WI38 (cell line): Measurements from ENCODE around the gene KLHDC8B.
A peak's percentile ranks its signal among the peaks of the same experiment; 100 is the strongest.

Experiments
- H3K4me3 ChIP-seq: 2 replicates; pipeline ENCODE4 v1.5.1; 2011; ENCODE audit warnings: low read depth, mild to moderate bottlenecking, control low read depth, low read length
- TF ChIP-seq, protein P1 (sequence below): IDR thresholded peaks from 2 replicates; pipeline ENCODE4 v1.5.1; 2012; ENCODE audit warnings: low read depth, mild to moderate bottlenecking, control low read depth, low read length

The KLHDC8B gene

DNA sequence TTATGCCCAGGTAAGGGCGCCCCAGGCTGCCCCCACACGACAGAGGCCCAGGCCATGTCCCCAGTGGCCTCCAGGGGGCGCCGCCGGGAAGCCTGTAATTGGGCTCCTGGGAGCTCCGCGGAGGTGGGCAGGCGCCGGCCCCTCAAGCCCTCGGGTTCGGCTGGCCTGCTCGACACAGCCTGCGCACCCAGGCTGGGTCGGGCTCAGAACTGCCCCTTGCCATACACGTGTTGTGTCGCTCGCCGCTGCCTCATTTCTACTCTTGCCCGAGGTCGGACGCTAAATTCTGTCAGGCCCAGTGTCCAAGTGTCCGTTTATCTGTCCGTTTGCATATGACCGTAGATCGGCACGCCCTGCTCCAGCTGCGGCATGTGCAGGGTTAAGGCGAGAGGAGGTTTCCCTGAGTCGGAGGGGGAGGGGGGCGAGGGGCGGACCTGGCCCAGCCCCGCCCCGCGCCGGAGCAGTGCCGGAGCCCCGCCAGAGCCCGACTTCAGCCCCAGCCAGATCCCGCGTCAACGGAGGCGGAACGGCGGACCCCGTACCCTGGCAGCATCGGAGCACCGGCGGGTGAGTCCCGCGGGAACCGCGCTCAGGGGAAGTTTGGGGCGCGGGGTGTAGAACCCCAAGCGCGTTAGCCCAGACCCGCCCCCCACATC is at the start of gene KLHDC8B:
KLHDC8B (plus strand) TSS at position 480 of the 656 bp plus-strand sequence. CDS start 1,172 bp downstream, outside the sequence.
- TF ChIP-seq, protein P1, sequence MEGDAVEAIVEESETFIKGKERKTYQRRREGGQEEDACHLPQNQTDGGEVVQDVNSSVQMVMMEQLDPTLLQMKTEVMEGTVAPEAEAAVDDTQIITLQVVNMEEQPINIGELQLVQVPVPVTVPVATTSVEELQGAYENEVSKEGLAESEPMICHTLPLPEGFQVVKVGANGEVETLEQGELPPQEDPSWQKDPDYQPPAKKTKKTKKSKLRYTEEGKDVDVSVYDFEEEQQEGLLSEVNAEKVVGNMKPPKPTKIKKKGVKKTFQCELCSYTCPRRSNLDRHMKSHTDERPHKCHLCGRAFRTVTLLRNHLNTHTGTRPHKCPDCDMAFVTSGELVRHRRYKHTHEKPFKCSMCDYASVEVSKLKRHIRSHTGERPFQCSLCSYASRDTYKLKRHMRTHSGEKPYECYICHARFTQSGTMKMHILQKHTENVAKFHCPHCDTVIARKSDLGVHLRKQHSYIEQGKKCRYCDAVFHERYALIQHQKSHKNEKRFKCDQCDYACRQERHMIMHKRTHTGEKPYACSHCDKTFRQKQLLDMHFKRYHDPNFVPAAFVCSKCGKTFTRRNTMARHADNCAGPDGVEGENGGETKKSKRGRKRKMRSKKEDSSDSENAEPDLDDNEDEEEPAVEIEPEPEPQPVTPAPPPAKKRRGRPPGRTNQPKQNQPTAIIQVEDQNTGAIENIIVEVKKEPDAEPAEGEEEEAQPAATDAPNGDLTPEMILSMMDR, result peak; percentile 93
- peak within 1 kb of the TSS; percentile 85 for H3K4me3 ChIP-seq

DNA sequence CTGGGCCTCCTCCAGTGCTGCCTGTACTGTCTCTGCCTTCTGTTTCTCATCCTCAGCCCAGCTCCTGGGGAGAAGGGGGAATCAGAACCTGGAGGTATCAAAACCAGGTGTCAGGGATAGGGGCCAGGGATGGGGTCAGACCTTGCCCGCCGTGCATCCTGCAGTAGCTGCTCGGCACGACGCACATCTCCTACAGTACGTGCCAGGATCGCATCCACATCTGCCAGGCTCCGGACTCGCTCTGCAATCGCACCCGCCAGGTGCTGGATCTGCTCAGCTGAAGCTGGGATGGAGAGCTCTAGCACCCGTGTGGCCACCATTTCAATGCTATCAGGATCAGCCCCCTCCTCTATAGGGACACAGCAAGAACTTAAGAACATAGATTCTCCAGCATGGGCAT is 49.4 kb upstream of the KLHDC8B start:
- no peak overlapping the region for H3K4me3 ChIP-seq
- TF ChIP-seq, protein P1, result no peak

DNA sequence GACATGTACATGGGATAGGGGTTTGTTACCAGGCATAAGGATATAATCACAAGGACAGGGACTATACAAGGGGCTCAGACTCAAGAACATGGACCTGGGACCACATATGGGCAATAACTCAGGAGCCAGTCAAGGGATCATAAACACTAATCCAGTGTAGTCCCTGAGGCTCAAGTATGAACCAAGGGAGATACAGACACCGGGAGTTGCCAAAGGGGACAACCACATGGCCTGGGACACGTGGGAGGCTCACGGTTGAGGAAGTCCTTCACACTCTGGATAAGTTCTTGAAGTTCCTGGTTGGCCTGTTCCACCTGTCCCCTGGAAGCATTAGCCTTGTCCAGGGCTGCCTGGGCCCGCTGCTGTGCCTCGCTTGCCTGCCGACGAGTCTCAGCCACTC is 48.9 kb upstream of the KLHDC8B start:
- H3K4me3 ChIP-seq, result no peak overlapping the region
- TF ChIP-seq, protein P1, result no peak

DNA sequence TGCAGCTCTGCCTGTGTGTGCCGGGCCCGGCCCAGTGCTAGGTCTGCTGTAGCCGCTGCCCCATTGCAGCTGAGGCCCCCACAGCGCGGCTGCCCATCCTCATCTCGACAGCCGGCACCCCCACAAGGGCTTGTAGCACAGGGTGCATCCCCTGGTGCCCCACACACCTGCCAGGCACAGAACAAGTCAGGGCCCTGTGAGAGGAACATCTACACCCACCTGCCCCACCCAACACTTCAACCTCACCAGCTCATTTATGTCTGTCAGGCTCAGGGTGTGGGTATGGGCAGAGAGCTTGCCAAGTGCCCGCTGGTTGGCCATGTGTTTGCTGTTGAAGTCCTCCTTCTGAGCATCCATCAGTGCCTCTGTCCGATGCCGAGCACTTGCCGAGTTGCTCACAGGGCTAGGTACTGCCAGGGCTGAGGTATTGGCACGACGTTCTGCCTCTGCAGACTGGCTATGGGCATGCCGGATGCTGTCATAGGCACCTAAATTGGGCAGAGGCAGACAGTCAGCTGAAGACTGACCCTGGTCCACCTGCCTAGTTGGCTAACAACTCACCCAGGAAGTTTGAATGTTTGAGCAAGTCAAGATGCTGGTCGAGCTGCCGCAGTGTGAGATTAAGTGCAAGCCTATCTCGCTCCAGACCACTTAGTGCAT is 48.4 kb upstream of the KLHDC8B start:
- TF ChIP-seq, protein P1, result no peak
- no peak overlapping the region for H3K4me3 ChIP-seq

DNA sequence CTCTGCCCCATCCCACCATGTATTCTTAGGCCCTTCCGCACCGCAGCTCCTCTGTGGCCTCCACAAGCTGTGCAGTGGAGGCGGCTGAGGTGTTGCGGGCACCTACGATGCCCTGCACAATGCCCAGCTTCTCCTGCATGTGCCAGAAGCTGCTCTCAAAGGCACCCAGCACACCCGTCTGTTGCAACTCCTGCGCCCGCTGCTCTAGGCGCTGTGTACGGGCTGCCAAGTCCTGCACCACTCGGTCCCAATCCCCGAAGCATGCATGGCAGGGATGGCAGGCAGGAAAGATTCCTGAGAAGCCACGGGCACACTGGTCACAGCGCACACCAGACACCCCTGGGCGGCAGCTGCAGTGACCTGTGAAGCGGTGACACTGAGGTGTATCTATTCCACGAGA is 47.7 kb upstream of the KLHDC8B start:
- TF ChIP-seq, protein P1, result no peak
- no peak overlapping the region for H3K4me3 ChIP-seq

DNA sequence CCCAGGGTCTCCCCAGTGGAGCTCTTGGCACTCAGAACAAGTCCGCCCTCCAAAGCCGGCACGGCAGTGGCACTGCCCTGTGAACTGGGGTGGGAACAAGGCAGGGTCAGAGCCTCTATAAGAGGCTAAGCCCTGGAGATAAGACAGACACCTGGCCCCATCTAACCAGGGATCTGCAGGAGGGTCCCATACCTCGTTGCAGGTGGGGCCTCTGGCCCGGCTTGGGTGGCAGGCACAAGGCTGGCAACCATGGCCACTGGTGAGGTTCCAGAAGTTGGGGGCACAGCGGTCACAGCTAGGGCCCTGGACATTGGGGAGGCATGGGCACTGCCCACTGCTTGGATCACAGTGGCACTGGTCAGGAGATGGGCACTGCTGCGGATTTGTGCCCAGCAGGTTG is 47.2 kb upstream of the KLHDC8B start:
- H3K4me3 ChIP-seq, result no peak overlapping the region
- TF ChIP-seq, protein P1, result no peak

DNA sequence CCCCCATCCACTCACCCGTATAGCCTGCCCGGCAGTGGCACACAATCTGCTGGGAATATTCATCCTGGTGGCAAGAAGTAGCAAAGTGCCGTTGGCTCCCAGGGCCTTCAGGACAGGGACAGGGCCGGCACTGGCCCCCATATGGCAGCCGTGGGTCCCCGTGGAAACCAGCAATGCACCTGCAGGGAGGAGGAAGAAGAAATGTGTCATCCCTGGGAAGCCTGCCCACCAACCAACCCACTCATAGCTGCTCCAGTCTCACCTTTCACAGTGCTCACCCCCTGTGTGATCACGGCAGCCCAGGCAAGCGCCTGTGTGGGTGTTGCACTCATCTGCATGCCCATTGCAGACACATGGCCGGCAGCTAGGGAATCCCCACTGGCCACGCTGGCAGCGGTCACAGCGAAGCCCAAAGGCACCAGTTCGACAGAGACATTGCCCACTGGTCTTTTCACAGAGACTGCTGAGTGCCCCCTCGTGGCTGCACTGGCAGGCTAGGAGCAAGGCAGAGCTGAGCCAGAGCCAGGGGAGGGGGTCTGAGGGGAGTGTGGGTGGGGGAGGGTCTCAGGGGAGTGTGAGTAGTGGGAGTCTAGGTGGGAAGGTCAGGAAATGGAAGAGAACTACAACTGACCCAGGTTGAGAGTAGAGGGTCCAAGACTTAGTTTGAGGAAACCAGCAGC is 46.3 kb upstream of the KLHDC8B start:
- TF ChIP-seq, protein P1, result no peak
- no peak overlapping the region for H3K4me3 ChIP-seq
